ENCODE results near the gene THSD8.
"Not testable (repeated sequence)": the region's sequence is repeated elsewhere in the genome, so short reads cannot be mapped to it uniquely, and the experiment has no call there.

The THSD8 gene

GRCh38 chr19:12825254-12826131 is 23.6 kb downstream of the THSD8 start:
- no peak for DNase-seq

DNA sequence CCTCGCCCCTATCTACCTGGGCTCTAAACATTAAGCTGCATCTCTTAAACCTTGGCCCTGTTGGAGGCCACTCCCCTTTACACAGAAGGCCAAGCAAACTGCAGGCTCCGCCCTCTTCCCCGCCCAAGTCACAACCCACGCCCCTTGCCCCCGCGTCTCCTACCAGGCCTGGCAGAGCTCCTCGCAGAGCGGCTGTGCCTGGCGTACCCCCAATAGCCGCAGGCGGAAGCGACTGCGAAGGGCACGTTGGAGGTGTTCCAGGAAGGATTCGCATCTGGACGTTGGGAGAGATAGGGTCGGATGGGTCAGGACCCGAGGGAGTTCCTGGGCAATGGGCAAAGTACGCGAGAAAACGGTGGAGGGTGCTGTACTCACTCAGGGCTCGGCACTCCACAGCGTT is 26.6 kb downstream of the THSD8 start:
- DNase-seq, result no peak

GRCh38 chr19:12833418-12833737 is 31.5 kb downstream of the THSD8 start:
- no peak for DNase-seq

GRCh38 chr19:12833738-12834565 is 32.1 kb downstream of the THSD8 start:
- DNase-seq, result peak; percentile 51

- no peak for DNase-seq
Observed at GRCh38 chr19:12834566-12834943, 32.7 kb downstream of the THSD8 start, which contains the start of gene RTBDN. Gene RTBDN, minus strand, starts transcription at chr19:12834579. Its CDS starts 4,600 bp downstream, at chr19:12829979.

- DNase-seq, result no peak
Observed at GRCh38 chr19:12834976-12835757, 33.3 kb downstream of the THSD8 start.

GRCh38 chr19:12836529-12836863 is 34.6 kb downstream of the THSD8 start:
- no peak for DNase-seq

DNA sequence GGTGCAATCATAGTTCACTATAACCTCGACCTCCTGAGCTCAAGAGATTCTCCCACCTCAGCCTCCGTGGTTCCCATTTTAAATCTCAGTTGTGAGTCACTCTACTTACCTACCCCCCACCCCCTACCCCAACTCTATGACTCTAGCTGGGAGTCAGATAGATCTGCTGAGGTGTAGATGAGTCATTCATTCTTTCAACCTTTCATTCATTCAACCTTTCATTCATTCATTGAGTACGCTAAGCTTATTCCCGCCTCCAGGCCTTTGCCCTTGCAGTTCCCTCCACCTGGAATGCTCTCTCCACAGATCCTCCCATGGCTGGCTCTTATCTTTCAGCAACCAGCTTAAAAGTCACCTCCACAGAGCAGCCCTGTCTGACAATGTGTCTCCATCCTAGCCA is 35.4 kb downstream of the THSD8 start:
- DNase-seq, result no peak

DNA sequence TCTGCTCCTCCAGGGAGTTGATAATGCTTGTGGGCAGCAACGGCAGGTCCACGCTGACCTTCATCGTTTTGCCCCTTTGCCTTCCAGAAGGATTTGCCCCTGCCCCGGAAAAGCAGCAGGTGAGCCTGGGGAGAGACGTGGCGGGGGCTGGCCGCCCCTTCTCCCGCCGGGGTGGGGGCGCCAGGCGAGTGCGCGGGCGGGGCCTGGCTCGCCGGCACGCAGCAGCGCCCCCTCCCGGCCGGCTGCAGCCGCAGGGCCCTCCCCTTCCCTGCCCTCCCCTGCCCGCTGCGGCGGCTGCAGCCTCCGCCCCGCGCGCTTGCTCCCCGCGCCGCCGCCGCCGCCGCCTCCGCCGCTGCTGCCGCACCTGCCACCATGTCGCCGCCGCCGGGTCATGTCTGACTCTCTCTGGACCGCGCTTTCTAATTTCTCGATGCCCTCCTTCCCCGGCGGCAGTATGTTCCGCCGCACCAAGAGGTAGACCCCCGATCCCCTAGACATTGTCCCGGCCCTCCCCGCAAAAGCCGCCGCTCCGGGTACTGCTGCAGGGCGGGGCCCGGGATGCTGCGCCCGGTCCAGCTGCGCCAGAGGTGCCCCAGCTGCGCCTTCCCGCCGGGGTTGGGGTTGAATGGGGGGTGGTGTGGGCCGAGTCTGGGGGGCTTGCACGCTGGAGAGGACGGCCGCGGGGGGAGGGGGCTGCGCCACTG is 36.5 kb downstream of the THSD8 start, which contains the start of gene MAST1:
Gene MAST1 (plus strand): TSS at position 334 of the 704 bp plus-strand sequence. CDS start 58 bp downstream, at position 392.
- peak; percentile 38 for DNase-seq

DNA sequence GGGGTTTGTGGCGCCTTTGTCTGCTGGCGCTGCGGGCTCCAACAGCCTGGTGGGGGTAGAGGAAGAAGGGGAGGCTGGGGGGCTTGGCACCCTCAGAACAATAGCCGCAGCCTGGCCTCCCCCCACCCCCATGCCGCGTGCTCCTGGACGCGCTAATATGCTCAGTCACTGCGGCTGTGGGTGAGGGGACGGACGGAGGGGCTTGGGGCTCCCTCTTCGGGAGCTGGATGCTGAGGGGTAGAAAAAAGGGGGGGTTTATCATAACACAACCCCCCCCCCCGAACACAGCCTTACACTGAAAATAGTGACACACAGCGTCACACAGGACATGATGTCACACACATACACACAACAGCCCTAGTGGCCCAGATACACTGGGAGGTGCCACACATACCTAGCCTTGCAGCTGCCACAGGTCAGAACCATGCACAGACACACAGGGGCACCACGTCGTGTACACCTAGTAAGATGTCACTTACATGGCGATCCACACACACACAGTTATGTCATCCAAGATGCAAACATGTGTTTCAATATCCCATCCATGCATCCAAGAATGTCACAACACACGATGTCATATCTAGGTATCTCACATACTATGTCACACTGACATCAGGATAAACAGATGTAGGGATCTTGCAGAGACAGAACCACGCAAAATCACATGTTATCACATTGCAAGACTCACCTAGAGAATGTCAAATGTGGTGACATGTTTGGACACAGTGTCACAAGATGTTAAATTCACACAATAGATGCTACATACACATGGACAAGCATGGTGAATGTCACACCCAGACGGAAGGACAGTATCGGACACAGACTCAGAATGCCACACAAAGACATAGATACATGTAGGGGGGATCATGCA is 37.3 kb downstream of the THSD8 start:
- peak; percentile 18 for DNase-seq

DNA sequence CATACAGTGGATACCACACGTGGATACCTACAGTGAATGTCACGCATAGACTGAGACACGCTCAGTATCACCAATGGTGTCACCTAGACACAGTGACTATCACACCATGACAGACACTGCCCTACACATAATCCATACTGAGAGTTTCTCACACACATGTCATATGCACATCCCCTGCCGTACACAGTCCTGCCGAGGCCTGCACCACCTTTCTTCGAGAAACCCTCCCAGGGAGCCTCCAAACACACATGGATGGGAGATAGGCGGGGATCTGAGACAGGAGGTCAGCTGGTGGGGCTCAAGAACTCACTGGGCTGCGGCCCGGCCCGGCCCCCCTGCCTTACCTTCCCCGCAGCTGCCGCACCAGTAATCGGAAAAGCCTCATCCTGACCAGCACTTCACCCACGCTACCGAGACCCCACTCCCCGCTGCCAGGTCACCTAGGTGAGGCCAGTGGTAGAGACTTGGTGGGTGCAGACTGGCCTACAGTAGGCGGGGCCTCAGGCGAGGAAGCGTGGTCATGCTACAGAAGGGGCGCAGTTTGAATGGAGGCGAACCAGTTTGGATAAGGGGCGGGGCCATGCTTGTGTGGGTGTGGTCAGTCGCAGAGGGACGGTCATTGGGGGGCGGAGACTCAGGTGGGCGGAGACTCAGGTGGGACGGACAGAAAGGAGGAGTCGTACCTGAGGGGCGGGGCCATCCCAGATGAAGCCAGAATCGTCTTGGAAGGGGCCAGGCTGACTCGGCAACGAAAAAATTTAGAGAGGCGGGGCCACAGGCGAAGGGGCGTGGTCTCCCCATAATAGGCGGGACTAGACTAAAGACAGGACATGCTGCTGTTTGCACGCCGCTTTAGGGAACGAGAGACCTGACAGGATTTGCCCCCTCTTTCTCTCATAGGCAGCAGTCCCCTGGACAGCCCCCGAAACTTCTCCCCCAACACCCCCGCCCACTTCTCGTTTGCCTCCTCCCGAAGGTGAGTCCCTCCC is 38.5 kb downstream of the THSD8 start:
- DNase-seq, result peak; percentile 39

GRCh38 chr19:12841094-12841493 is 39.2 kb downstream of the THSD8 start:
- DNase-seq, result no peak

DNA sequence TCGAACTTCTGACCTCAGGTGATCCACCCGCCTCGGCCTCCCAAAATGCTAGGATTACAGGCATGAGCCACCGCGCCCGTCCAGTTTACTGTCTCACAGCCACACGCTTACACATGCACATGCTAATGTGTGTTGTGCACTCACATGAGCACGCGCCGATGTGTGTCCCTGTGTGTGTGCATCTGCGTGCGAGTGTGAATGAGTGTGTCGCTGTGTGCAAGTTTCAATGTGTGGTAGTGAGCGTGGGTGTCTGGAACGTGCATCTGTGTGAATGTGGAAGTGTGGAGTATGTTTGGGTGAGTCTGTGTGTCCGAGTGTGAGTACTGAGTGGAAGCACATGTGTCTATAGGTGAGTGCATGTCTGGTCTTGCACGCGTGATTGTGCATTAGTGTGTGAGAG is 40.6 kb downstream of the THSD8 start:
- no peak for DNase-seq

GRCh38 chr19:12843328-12843727 is 41.5 kb downstream of the THSD8 start:
- DNase-seq, result no peak

DNA sequence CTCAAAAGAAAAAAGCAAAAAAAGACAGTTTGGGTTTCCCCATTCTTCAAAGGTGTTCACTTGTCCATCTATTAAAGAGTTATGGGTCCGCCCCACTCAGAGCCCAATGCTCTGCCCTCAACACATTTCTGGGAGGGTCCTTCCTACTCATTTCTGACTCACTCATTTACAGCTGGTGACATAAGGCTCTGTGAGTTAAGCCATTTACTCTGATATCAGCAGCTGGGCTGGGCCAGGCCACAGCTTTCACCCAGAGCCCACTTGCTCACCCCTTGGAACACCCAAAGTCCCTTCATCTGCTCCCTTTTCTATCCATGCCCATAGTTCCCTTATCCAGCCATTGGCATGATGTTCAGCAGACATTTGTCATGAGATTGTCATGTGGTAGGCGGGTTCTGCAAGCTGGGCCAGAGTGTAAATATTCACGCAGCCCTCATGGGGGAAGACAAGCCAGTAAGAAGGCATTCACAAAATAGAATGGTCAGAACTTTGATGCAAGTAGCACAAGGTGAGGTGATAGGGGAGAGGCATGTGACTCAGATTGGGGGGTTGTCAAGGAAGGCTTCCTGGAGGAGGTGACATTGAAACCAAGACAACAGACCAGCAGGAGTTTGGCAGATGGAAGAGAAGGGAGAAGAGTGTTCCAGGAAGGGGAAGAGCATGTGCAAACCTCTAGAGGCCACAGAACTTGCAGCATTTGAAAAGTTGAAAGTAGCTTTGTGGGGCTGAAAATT is 42.3 kb downstream of the THSD8 start:
- no peak for DNase-seq

DNA sequence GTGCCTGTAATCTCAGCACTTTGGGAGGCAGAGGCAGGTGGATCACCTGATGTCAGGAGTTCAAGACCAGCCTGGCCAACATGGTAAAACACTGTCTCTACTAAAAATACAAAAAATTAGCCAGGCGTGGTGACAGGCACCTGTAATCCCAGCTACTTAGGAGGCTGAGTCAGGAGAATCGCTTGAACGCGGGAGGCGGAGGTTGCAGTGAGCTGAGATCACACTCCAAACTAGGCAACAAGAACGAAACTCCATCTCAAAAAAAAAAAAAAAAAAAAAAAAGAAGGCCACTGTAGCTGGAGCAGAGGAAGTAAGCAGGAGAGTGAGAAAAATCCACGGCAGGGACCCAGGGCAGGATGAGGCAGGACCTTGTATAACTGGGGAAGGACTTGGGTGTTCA is 44.7 kb downstream of the THSD8 start:
- DNase-seq, result not testable (repeated sequence)

DNA sequence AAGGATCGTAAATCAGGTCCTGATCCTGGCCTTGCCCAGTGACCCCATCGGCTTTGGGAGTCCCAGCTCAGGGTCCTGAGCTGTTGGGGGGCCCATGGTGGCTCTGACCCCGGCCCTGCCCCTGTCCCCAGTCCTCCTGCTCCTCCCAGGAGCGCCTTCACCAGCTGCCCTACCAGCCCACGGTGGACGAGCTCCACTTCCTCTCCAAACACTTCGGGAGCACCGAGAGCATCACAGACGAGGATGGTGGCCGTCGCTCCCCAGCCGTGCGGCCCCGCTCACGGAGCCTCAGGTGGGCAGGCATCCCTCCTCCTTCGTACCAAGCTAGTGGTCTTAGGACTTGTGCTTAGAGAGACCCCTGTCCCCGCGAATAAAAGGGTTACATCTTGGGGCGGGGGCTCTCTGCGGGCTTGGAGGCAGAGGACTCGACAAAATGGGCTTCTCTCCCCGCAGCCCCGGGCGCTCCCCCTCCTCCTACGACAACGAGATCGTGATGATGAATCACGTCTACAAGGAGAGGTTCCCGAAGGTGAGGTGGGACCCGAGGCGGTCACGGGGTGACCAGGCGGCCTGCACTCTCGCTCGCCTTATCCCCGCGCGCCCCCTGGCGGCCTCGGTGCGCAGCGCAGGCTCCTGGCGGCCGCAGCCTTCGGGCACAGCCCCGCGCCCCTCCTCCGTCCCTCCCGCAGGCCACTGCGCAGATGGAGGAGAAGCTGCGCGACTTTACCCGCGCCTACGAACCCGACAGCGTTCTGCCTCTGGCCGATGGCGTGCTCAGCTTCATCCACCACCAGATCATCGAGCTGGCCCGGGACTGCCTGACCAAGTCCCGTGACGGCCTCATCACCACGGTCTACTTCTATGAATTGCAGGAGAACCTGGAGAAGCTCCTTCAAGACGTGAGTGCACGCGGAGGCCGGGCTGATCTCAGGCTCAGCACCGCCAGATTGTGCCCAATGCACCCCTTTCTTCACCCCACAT is 45.6 kb downstream of the THSD8 start:
- DNase-seq, result peak; percentile 78

Measured in CD4-positive, alpha-beta T cell treated with Interferon gamma for 1 hour (primary cell).